Ovary (tissue), 3 donors: ENCODE results near the gene CENPX.

Source experiments
- EP300 ChIP-seq: sonication (generic); formaldehyde crosslinking; IDR thresholded peaks from one replicate; pipeline ENCODE4 v1.6.1; 2017; ENCODE audit warnings: antibody characterized with exemption
- POLR2A ChIP-seq: fragments of 450-650 bp; IDR thresholded peaks from one replicate; pipeline ENCODE4 v1.6.1; 2017; ENCODE audit warnings: antibody characterized with exemption, mild to moderate bottlenecking, moderate library complexity
- TF ChIP-seq, protein P1 (sequence below), 3 donors: fragments of 450-650 bp in 2 of 3; fragments of 200-600 bp in 1 of 3; IDR thresholded peaks; one replicate each; pipeline versions ENCODE4 v1.5.1 to v1.8.0; 2016 to 2022; ENCODE audit warnings: antibody characterized with exemption in 3 of 3, mild to moderate bottlenecking in 1 of 3
- donor health status: DM: no; HTN: no; CAD: no.

- TF ChIP-seq, protein P1, sequence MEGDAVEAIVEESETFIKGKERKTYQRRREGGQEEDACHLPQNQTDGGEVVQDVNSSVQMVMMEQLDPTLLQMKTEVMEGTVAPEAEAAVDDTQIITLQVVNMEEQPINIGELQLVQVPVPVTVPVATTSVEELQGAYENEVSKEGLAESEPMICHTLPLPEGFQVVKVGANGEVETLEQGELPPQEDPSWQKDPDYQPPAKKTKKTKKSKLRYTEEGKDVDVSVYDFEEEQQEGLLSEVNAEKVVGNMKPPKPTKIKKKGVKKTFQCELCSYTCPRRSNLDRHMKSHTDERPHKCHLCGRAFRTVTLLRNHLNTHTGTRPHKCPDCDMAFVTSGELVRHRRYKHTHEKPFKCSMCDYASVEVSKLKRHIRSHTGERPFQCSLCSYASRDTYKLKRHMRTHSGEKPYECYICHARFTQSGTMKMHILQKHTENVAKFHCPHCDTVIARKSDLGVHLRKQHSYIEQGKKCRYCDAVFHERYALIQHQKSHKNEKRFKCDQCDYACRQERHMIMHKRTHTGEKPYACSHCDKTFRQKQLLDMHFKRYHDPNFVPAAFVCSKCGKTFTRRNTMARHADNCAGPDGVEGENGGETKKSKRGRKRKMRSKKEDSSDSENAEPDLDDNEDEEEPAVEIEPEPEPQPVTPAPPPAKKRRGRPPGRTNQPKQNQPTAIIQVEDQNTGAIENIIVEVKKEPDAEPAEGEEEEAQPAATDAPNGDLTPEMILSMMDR (IDR thresholded peaks at IDR 0.05) = no peak
- TF ChIP-seq POLR2A (no peak), EP300 (no peak)
Measured at GRCh38 chr17:82022981-82023446, 336 bp upstream of the CENPX start, which contains the start of gene LRRC45.
